H9 (cell line): ENCODE results near the gene HYAL3. TPM values are rescaled to one million over a fixed set of nuclear protein-coding genes. Genes with fewer than 3 reads are reported as not detected.

Source experiments
- DNase-seq: peaks from one replicate; pipeline ENCODE4 v3.0.0-alpha.2; 2017
- H2AFZ ChIP-seq: one replicate; pipeline ENCODE4 v1.6.1; 2013; ENCODE audit warnings: mild to moderate bottlenecking, low read length, control low read depth, moderate library complexity
- H2AK5ac ChIP-seq: 2 replicates; pipeline ENCODE4 v1.6.1; 2013; ENCODE audit warnings: low read length, control low read depth, mixed read lengths; ENCODE audit not compliant: insufficient read length
- H2BK120ac ChIP-seq: one replicate; pipeline ENCODE4 v1.6.1; 2013; ENCODE audit warnings: low read depth, mild to moderate bottlenecking, low read length, control low read depth, inconsistent platforms; ENCODE audit not compliant: poor library complexity, severe bottlenecking
- H2BK12ac ChIP-seq: 2 replicates; pipeline ENCODE4 v1.6.1; 2013; ENCODE audit warnings: low read length, control low read depth, mixed read lengths, low read depth; ENCODE audit not compliant: insufficient read length
- H2BK15ac ChIP-seq: 2 replicates; pipeline ENCODE4 v1.6.1; 2013; ENCODE audit warnings: low read depth, low read length, control low read depth
- H2BK20ac ChIP-seq: one replicate; pipeline ENCODE4 v1.6.1; 2013; ENCODE audit warnings: low read depth, mild to moderate bottlenecking, low read length, control low read depth, inconsistent platforms; ENCODE audit not compliant: poor library complexity, severe bottlenecking
- H2BK5ac ChIP-seq: 2 replicates; pipeline ENCODE4 v1.6.1; 2013; ENCODE audit warnings: low read length, control low read depth, mixed read lengths; ENCODE audit not compliant: insufficient read length
- H3K14ac ChIP-seq: 2 replicates; pipeline ENCODE4 v1.6.1; 2013; ENCODE audit warnings: low read length, control low read depth; ENCODE audit not compliant: insufficient read depth
- H3K18ac ChIP-seq: 2 replicates; pipeline ENCODE4 v1.6.1; 2013; ENCODE audit warnings: low read depth, mild to moderate bottlenecking, mixed read lengths, low read length, control low read depth; ENCODE audit not compliant: insufficient read length
- H3K23ac ChIP-seq: 2 replicates; pipeline ENCODE4 v1.6.1; 2013; ENCODE audit warnings: low read length, control low read depth, mixed read lengths, low read depth; ENCODE audit not compliant: insufficient read length
- H3K23me2 ChIP-seq: 2 replicates; pipeline ENCODE4 v1.6.1; 2013; ENCODE audit warnings: low read depth, mild to moderate bottlenecking, mixed read lengths, low read length, control low read depth; ENCODE audit not compliant: insufficient read length, poor library complexity, severe bottlenecking
- H3K27ac ChIP-seq: 2 replicates; pipeline ENCODE4 v1.5.1; 2013; ENCODE audit warnings: low read length, control low read depth, mixed read lengths, low read depth; ENCODE audit not compliant: insufficient read length
- H3K27me3 ChIP-seq: 2 replicates; pipeline ENCODE4 v1.6.1; 2013; ENCODE audit warnings: low read length, control low read depth, inconsistent platforms; ENCODE audit not compliant: insufficient read depth
- H3K4ac ChIP-seq: 2 replicates; pipeline ENCODE4 v1.6.1; 2013; ENCODE audit warnings: low read depth, mild to moderate bottlenecking, control low read depth, inconsistent platforms, low read length, moderate library complexity
- H3K4me1 ChIP-seq: 2 replicates; pipeline ENCODE4 v1.6.1; 2013; ENCODE audit warnings: low read length, control low read depth, inconsistent platforms; ENCODE audit not compliant: insufficient read depth
- H3K4me2 ChIP-seq: 2 replicates; pipeline ENCODE4 v1.6.1; 2013; ENCODE audit warnings: low read length, control low read depth, mixed read lengths; ENCODE audit not compliant: insufficient read length, insufficient read depth
- H3K56ac ChIP-seq: 2 replicates; pipeline ENCODE4 v1.6.1; 2013; ENCODE audit warnings: low read depth, mild to moderate bottlenecking, mixed read lengths, low read length, control low read depth; ENCODE audit not compliant: insufficient read length
- H3K79me1 ChIP-seq: 2 replicates; pipeline ENCODE4 v1.6.1; 2013; ENCODE audit warnings: low read depth, mild to moderate bottlenecking, moderate library complexity, low read length, control low read depth, inconsistent platforms; ENCODE audit not compliant: insufficient read depth, poor library complexity, severe bottlenecking
- H3K79me2 ChIP-seq: 2 replicates; pipeline ENCODE4 v1.6.1; 2013; ENCODE audit warnings: low read length, control low read depth, inconsistent platforms; ENCODE audit not compliant: insufficient read depth
- H3K9ac ChIP-seq: 2 replicates; pipeline ENCODE4 v1.6.1; 2013; ENCODE audit warnings: low read length, control low read depth, mixed read lengths; ENCODE audit not compliant: insufficient read length; ENCODE audit errors: extremely low read depth
- H3K9me3 ChIP-seq: one replicate; pipeline ENCODE4 v1.6.1; 2013; ENCODE audit warnings: low read depth, low read length, inconsistent platforms; ENCODE audit not compliant: control insufficient read depth
- H3T11ph ChIP-seq: one replicate; pipeline ENCODE4 v1.6.1; 2013; ENCODE audit warnings: mild to moderate bottlenecking, low read length, control low read depth, inconsistent platforms
- H4K20me1 ChIP-seq: one replicate; pipeline ENCODE4 v1.6.1; 2013; ENCODE audit not compliant: control insufficient read depth, insufficient read length, insufficient read depth
- H4K5ac ChIP-seq: 2 replicates; pipeline ENCODE4 v1.6.1; 2013; ENCODE audit warnings: low read depth, mild to moderate bottlenecking, mixed read lengths, low read length, control low read depth; ENCODE audit not compliant: insufficient read length
- H4K8ac ChIP-seq: replicated peaks from 2 replicates; pipeline ENCODE4 v1.6.1; 2013; ENCODE audit warnings: low read length, control low read depth, mixed read lengths, low read depth; ENCODE audit not compliant: insufficient read length
- H4K91ac ChIP-seq: 2 replicates; pipeline ENCODE4 v1.6.1; 2013; ENCODE audit warnings: low read depth, mild to moderate bottlenecking, moderate library complexity, mixed read lengths, low read length, control low read depth; ENCODE audit not compliant: insufficient read length
- H3K27ac Mint-ChIP-seq, 3 experiments: 2 replicates in 2 of 3; 3 replicates in 1 of 3; pipeline ENCODE4 v1.8.0; 2020 to 2021; ENCODE audit warnings: mixed read lengths in 3 of 3, mild to moderate bottlenecking in 1 of 3, moderate library complexity in 1 of 3
- H3K27me3 Mint-ChIP-seq: 2 replicates; pipeline ENCODE4 v1.8.0; 2021; ENCODE audit warnings: low read depth, mild to moderate bottlenecking, moderate library complexity, mixed read lengths
- H3K36me3 Mint-ChIP-seq, 3 experiments: 2 replicates in 2 of 3; 3 replicates in 1 of 3; pipeline ENCODE4 v1.8.0; 2020 to 2021; ENCODE audit warnings: low read depth in 3 of 3, mixed read lengths in 3 of 3; ENCODE audit not compliant: insufficient read depth in 1 of 3
- H3K4me1 Mint-ChIP-seq, 2 experiments: 2 replicates each; pipeline ENCODE4 v1.8.0; 2020; ENCODE audit warnings: mixed read lengths in 2 of 2
- H3K4me3 Mint-ChIP-seq, 2 experiments: 2 replicates in 1 of 2; 3 replicates in 1 of 2; pipeline ENCODE4 v1.8.0; 2020 to 2021; ENCODE audit warnings: mild to moderate bottlenecking in 2 of 2, mixed read lengths in 2 of 2, moderate library complexity in 1 of 2
- H3K9me3 Mint-ChIP-seq, 2 experiments: 2 replicates in 1 of 2; 3 replicates in 1 of 2; pipeline ENCODE4 v1.8.0; 2020; ENCODE audit warnings: mild to moderate bottlenecking in 2 of 2, mixed read lengths in 2 of 2, moderate library complexity in 1 of 2
- WGBS: extraction: QIAGEN DNeasy Blood & Tissue Kit; methylation state at CpG from one replicate; pipeline ENCODE4 v1.1.7; 2013; ENCODE audit warnings: missing lambda C conversion rate, low lambda C conversion rate, mixed read lengths; ENCODE audit not compliant: insufficient read length; ENCODE audit errors: extremely low coverage; 5-methylcytosine and 5-hydroxymethylcytosine counted together
- total RNA-seq: library from RNA; stranded (reverse); gene quantifications from 2 replicates; pipeline ENCODE4 v1.2.1, GENCODE V29; 2021
- TF ChIP-seq, protein P1 (sequence below): fragments of 200-600 bp; sonication (generic); conservative IDR thresholded peaks from 3 replicates; pipeline ENCODE4 v1.8.0; 2021; ENCODE audit warnings: antibody characterized with exemption, mild to moderate bottlenecking

The HYAL3 gene
- total RNA-seq, 1 experiment from 2014 or later: 3.1 TPM

- Histone ChIP-seq H3K23me2 (no peaks in the 10 kb centered on the region), H2BK12ac (no peak overlapping the region), H3K9ac (peak overlapping the region; percentile 21), H2BK20ac (no peak overlapping the region), H3K23ac (no peak overlapping the region), H4K91ac (peak overlapping the region; percentile 34), H3K79me2 (no peaks in the 10 kb centered on the region), H2AFZ (no peak overlapping the region), H3K9me3 (no peaks in the 10 kb centered on the region), H3K18ac (peak overlapping the region; percentile 93), H4K8ac (no peak overlapping the region), H3K27me3 (no peaks in the 10 kb centered on the region), H3T11ph (no peak overlapping the region), H2BK120ac (no peak overlapping the region), H3K14ac (peak overlapping the region; percentile 93; the same call in 1 of the 2 replicates), H3K4me1 (peaks cover 3% of the 10 kb centered on the region; the same call in 1 of the 2 replicates), H2AK5ac (no peak overlapping the region), H3K4ac (no peak overlapping the region; the same call in 1 of the 2 replicates), H4K20me1 (no peaks in the 10 kb centered on the region), H2BK5ac (no peak overlapping the region), H3K27ac (no peak overlapping the region), H3K4me2 (peak overlapping the region; percentile 30), H3K56ac (no peak overlapping the region), H2BK15ac (no peak overlapping the region), H3K79me1 (no peaks in the 10 kb centered on the region), H4K5ac (no peak overlapping the region)
- peaks cover 1% of the 10 kb centered on the region; the same call in 1 of the 2 replicates for H3K27me3 Mint-ChIP-seq
- H3K4me3 Mint-ChIP-seq: peak overlapping the region; percentile 57 to 74
- H3K27ac Mint-ChIP-seq: peak overlapping the region; percentile 40 to 91 (median 73); a peak in 3 of 7 replicates
- H3K4me1 Mint-ChIP-seq: peaks cover 28 to 54% of the 10 kb centered on the region in 2 experiments
- no CpG with 5 or more reads among the region's 70 CpGs for WGBS
- TF ChIP-seq, protein P1, sequence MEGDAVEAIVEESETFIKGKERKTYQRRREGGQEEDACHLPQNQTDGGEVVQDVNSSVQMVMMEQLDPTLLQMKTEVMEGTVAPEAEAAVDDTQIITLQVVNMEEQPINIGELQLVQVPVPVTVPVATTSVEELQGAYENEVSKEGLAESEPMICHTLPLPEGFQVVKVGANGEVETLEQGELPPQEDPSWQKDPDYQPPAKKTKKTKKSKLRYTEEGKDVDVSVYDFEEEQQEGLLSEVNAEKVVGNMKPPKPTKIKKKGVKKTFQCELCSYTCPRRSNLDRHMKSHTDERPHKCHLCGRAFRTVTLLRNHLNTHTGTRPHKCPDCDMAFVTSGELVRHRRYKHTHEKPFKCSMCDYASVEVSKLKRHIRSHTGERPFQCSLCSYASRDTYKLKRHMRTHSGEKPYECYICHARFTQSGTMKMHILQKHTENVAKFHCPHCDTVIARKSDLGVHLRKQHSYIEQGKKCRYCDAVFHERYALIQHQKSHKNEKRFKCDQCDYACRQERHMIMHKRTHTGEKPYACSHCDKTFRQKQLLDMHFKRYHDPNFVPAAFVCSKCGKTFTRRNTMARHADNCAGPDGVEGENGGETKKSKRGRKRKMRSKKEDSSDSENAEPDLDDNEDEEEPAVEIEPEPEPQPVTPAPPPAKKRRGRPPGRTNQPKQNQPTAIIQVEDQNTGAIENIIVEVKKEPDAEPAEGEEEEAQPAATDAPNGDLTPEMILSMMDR: peak; percentile 99
- DNase-seq: peak; percentile 95
- H3K36me3 Mint-ChIP-seq: peaks cover 14 to 33% (median 29%) of the 10 kb centered on the region in 3 experiments; a peak in 6 of 7 replicates
- H3K9me3 Mint-ChIP-seq: no peaks in the 10 kb centered on the region
Measured at GRCh38 chr3:50260027-50260941, 38.9 kb downstream of the HYAL3 start.
